ENCODE data around the gene SAA4.

DNA sequence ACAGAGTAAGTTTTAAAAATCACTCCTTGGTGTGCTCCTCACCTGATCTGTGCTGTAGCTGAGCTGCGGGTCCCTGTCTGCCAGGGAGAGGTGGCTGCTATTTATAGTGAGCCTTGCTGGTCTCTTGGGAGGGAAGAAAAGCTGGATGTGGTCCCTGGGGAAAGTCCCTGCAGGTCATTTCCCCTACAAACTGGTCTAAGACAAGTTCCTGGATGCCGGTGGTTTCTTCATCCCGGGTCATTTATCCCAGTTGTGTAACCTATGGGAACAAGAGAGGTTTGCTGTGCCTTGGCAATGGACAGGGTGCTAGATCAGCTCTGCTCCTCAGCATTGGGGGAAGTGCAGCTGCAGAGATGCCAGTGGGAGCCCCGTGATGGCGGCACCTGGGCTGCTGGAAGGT, 12.0 kb upstream of the SAA4 start, which contains the start of gene SAA2:
- TF ChIP-seq, protein P1, sequence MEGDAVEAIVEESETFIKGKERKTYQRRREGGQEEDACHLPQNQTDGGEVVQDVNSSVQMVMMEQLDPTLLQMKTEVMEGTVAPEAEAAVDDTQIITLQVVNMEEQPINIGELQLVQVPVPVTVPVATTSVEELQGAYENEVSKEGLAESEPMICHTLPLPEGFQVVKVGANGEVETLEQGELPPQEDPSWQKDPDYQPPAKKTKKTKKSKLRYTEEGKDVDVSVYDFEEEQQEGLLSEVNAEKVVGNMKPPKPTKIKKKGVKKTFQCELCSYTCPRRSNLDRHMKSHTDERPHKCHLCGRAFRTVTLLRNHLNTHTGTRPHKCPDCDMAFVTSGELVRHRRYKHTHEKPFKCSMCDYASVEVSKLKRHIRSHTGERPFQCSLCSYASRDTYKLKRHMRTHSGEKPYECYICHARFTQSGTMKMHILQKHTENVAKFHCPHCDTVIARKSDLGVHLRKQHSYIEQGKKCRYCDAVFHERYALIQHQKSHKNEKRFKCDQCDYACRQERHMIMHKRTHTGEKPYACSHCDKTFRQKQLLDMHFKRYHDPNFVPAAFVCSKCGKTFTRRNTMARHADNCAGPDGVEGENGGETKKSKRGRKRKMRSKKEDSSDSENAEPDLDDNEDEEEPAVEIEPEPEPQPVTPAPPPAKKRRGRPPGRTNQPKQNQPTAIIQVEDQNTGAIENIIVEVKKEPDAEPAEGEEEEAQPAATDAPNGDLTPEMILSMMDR (IDR thresholded peaks at IDR 0.05): no peak
- TF ChIP-seq NR3C1 (CRISPR knock-in tag; conservative IDR thresholded peaks at IDR 0.05; ENCODE audit: low read depth): no peak
